BE2C (cell line): ENCODE measurements around the gene RELA.

Experiments
- DNase-seq: peaks from one replicate; pipeline ENCODE4 v3.0.0-alpha.2; 2020
- H3K27me3 ChIP-seq: fragments of 250-450 bp; sonication (Bioruptor Pico); 2 replicates; pipeline ENCODE4 v1.5.1; 2020; ENCODE audit warnings: mild to moderate bottlenecking
- H3K36me3 ChIP-seq: fragments of 250-450 bp; sonication (Bioruptor Pico); 2 replicates; pipeline ENCODE4 v1.5.1; 2020; ENCODE audit warnings: mild to moderate bottlenecking
- H3K4me1 ChIP-seq: fragments of 250-450 bp; sonication (Bioruptor Pico); 2 replicates; pipeline ENCODE4 v1.5.1; 2020
- H3K4me3 ChIP-seq: 2 replicates; pipeline ENCODE4 v1.5.1; 2011; ENCODE audit warnings: low read depth, low read length
- H3K9me3 ChIP-seq: fragments of 250-450 bp; sonication (Bioruptor Pico); 2 replicates; pipeline ENCODE4 v1.5.1; 2020
- CTCF ChIP-seq: IDR thresholded peaks from 2 replicates; pipeline ENCODE4 v1.5.1; 2012; ENCODE audit warnings: mild to moderate bottlenecking, low read depth, low read length

Gene RELA

GRCh38 chr11:65612691-65613090, 50.0 kb downstream of the RELA start:
- no peak for DNase-seq
- no peaks in the 10 kb centered on the region for H3K9me3 ChIP-seq
- no peak overlapping the region for H3K4me3 ChIP-seq
- TF ChIP-seq CTCF, result no peak
- no peaks in the 10 kb centered on the region for H3K27me3 ChIP-seq
- H3K36me3 ChIP-seq, result no peaks in the 10 kb centered on the region
- no peaks in the 10 kb centered on the region for H3K4me1 ChIP-seq

GRCh38 chr11:65611758-65612603, 50.7 kb downstream of the RELA start:
- no peak overlapping the region for H3K4me3 ChIP-seq
- DNase-seq, result no peak

GRCh38 chr11:65611028-65611757, 51.5 kb downstream of the RELA start:
- Histone ChIP-seq H3K4me1 (0 out of 2 replicates have a peak, but pooled peaks cover 2% of the 10 kb centered on the region), H3K4me3 (no peak overlapping the region), H3K9me3 (no peaks in the 10 kb centered on the region), H3K36me3 (no peaks in the 10 kb centered on the region), H3K27me3 (no peaks in the 10 kb centered on the region)
- TF ChIP-seq CTCF, result no peak
- no peak for DNase-seq

More at GRCh38 chr11:65611758-65612603, 50.7 kb downstream of the RELA start:
- TF ChIP-seq CTCF, result no peak
- no peaks in the 10 kb centered on the region for H3K36me3 ChIP-seq
- H3K4me1 ChIP-seq, result no peaks in the 10 kb centered on the region
- H3K9me3 ChIP-seq, result no peaks in the 10 kb centered on the region
- H3K27me3 ChIP-seq, result no peaks in the 10 kb centered on the region

- no peak for TF ChIP-seq CTCF
- Histone ChIP-seq H3K4me1 (0 out of 2 replicates have a peak, but pooled peaks cover 2% of the 10 kb centered on the region), H3K9me3 (no peaks in the 10 kb centered on the region), H3K36me3 (no peaks in the 10 kb centered on the region), H3K27me3 (no peaks in the 10 kb centered on the region), H3K4me3 (no peak overlapping the region)
- no peak for DNase-seq
Observed at GRCh38 chr11:65610404-65610803, 52.3 kb downstream of the RELA start.

- Histone ChIP-seq H3K9me3 (no peaks in the 10 kb centered on the region), H3K27me3 (no peaks in the 10 kb centered on the region), H3K36me3 (no peaks in the 10 kb centered on the region), H3K4me3 (no peak overlapping the region), H3K4me1 (0 out of 2 replicates have a peak, but pooled peaks cover 2% of the 10 kb centered on the region)
- no peak for TF ChIP-seq CTCF
- no peak for DNase-seq
Observed at GRCh38 chr11:65609665-65610064, 53.1 kb downstream of the RELA start.
